OCI-LY1 (cell line): ENCODE measurements around the gene HAAO.
"Not testable (repeated sequence)": the region's sequence is repeated elsewhere in the genome, so short reads cannot be mapped to it uniquely, and the experiment has no call there.

Source experiments
- H2AFZ ChIP-seq: fragments of 200-600 bp; sonication (generic), shearing (Covaris generic); 2 replicates; pipeline ENCODE4 v1.6.0; 2014; ENCODE audit warnings: antibody characterized with exemption, mild to moderate bottlenecking, low read length
- H3F3A ChIP-seq: fragments of 200-600 bp; sonication (generic), shearing (Covaris generic); 2 replicates; pipeline ENCODE4 v1.6.0; 2014; ENCODE audit warnings: mild to moderate bottlenecking, antibody characterized with exemption, low read length, moderate library complexity; ENCODE audit not compliant: insufficient read depth
- H3K27ac ChIP-seq: fragments of 200-600 bp; sonication (generic); 2 replicates; pipeline ENCODE4 v1.5.1; 2014; ENCODE audit warnings: low read length, mixed run types, mild to moderate bottlenecking, low read depth; ENCODE audit not compliant: poor library complexity, severe bottlenecking
- H3K27me3 ChIP-seq: fragments of 200-600 bp; sonication (generic); 2 replicates; pipeline ENCODE4 v1.6.0; 2014; ENCODE audit warnings: antibody characterized with exemption, mild to moderate bottlenecking, low read length, moderate library complexity; ENCODE audit not compliant: insufficient read depth
- H3K36me3 ChIP-seq: fragments of 200-600 bp; sonication (generic); 2 replicates; pipeline ENCODE4 v1.6.1; 2014; ENCODE audit warnings: mild to moderate bottlenecking, antibody characterized with exemption, low read length, moderate library complexity, mixed read lengths; ENCODE audit not compliant: insufficient read depth
- H3K4me1 ChIP-seq: fragments of 200-600 bp; sonication (generic); 2 replicates; pipeline ENCODE4 v1.5.1; 2014; ENCODE audit warnings: mild to moderate bottlenecking, low read length, moderate library complexity; ENCODE audit not compliant: insufficient read depth, severe bottlenecking
- H3K4me2 ChIP-seq: fragments of 200-600 bp; sonication (generic), shearing (Covaris generic); 2 replicates; pipeline ENCODE4 v1.6.1; 2014; ENCODE audit warnings: low read length
- H3K4me3 ChIP-seq: fragments of 200-600 bp; sonication (generic); 2 replicates; pipeline ENCODE4 v1.5.1; 2014; ENCODE audit warnings: low read length, low read depth, mild to moderate bottlenecking, mixed read lengths; ENCODE audit not compliant: poor library complexity, severe bottlenecking
- H3K79me2 ChIP-seq: fragments of 200-600 bp; shearing (Covaris generic); 2 replicates; pipeline ENCODE4 v1.6.1; 2016; ENCODE audit warnings: mixed run types, low read length, mixed read lengths; ENCODE audit not compliant: insufficient read depth
- H3K9ac ChIP-seq: fragments of 200-600 bp; sonication (generic), shearing (Covaris generic); 2 replicates; pipeline ENCODE4 v1.6.1; 2014; ENCODE audit warnings: mild to moderate bottlenecking, low read length, mixed read lengths
- H3K9me2 ChIP-seq: fragments of 200-600 bp; sonication (generic), shearing (Covaris generic); 2 replicates; pipeline ENCODE4 v1.6.1; 2014; ENCODE audit warnings: low read depth, mild to moderate bottlenecking, low read length, mixed read lengths
- H3K9me3 ChIP-seq: fragments of 200-600 bp; shearing (Covaris generic); 2 replicates; pipeline ENCODE4 v1.6.1; 2014; ENCODE audit warnings: low read length, mixed read lengths
- H4K20me1 ChIP-seq: fragments of 200-600 bp; sonication (generic), shearing (Covaris generic); 2 replicates; pipeline ENCODE4 v1.6.0; 2016; ENCODE audit warnings: mild to moderate bottlenecking, low read length; ENCODE audit not compliant: insufficient read depth
- CTCF ChIP-seq: fragments of 200-600 bp; sonication (generic), shearing (Covaris generic); IDR thresholded peaks from 2 replicates; pipeline ENCODE4 v1.5.1; 2017; ENCODE audit warnings: mild to moderate bottlenecking, antibody characterized with exemption, low read length, moderate library complexity, mixed read lengths
- EZH2 ChIP-seq: fragments of 200-600 bp; sonication (generic), shearing (Covaris generic); IDR thresholded peaks from 2 replicates; pipeline ENCODE4 v1.8.0; 2017; ENCODE audit warnings: borderline replicate concordance, mixed run types, mild to moderate bottlenecking, antibody characterized with exemption, low read length, moderate library complexity, mixed read lengths

Gene HAAO

GRCh38 chr2:42741140-42741539, 51.2 kb downstream of the HAAO start:
- TF ChIP-seq CTCF, result no peak
- TF ChIP-seq EZH2, result no peak
- no peak overlapping the region for H3K9ac ChIP-seq
- peaks cover 70% of the 10 kb centered on the region for H3K36me3 ChIP-seq
- H3K27ac ChIP-seq, result no peak overlapping the region
- no peaks in the 10 kb centered on the region for H4K20me1 ChIP-seq
- H3F3A ChIP-seq, result no peaks in the 10 kb centered on the region
- H3K27me3 ChIP-seq, result no peaks in the 10 kb centered on the region
- H3K4me3 ChIP-seq, result no peak overlapping the region
- no peaks in the 10 kb centered on the region for H3K4me1 ChIP-seq
- no peak overlapping the region for H2AFZ ChIP-seq
- no peaks in the 10 kb centered on the region for H3K9me3 ChIP-seq
- no peak overlapping the region for H3K4me2 ChIP-seq
- H3K9me2 ChIP-seq, result no peaks in the 10 kb centered on the region
- H3K79me2 ChIP-seq, result no peaks in the 10 kb centered on the region

- TF ChIP-seq EZH2 (no peak), CTCF (no peak)
- no peak overlapping the region for H3K4me3 ChIP-seq
- no peaks in the 10 kb centered on the region for H3F3A ChIP-seq
- H3K9ac ChIP-seq, result no peak overlapping the region
- H3K36me3 ChIP-seq, result peaks cover 89% of the 10 kb centered on the region
- H2AFZ ChIP-seq, result no peak overlapping the region
- no peaks in the 10 kb centered on the region for H3K4me1 ChIP-seq
- no peak overlapping the region for H3K4me2 ChIP-seq
- H3K9me3 ChIP-seq, result no peaks in the 10 kb centered on the region
- no peaks in the 10 kb centered on the region for H3K9me2 ChIP-seq
- H3K27ac ChIP-seq, result no peak overlapping the region
- H3K79me2 ChIP-seq, result no peaks in the 10 kb centered on the region
- 0 out of 2 replicates have a peak, but pooled peaks cover 2% of the 10 kb centered on the region for H4K20me1 ChIP-seq
- H3K27me3 ChIP-seq, result no peaks in the 10 kb centered on the region
These were observed 55.6 kb downstream of the HAAO start for GRCh38 chr2:42736598-42737322.

- Histone ChIP-seq H3F3A (no peaks in the 10 kb centered on the region), H3K9me3 (no peaks in the 10 kb centered on the region), H3K27me3 (no peaks in the 10 kb centered on the region), H3K4me3 (no peak overlapping the region), H4K20me1 (0 out of 2 replicates have a peak, but pooled peaks cover 2% of the 10 kb centered on the region), H3K27ac (no peak overlapping the region), H3K79me2 (no peaks in the 10 kb centered on the region), H2AFZ (no peak overlapping the region), H3K9me2 (no peaks in the 10 kb centered on the region), H3K4me2 (no peak overlapping the region), H3K36me3 (peaks cover 94% of the 10 kb centered on the region), H3K9ac (no peak overlapping the region), H3K4me1 (no peaks in the 10 kb centered on the region)
- no peak for TF ChIP-seq EZH2
- TF ChIP-seq CTCF, result no peak
These were observed 58.5 kb downstream of the HAAO start for GRCh38 chr2:42733852-42734251.

GRCh38 chr2:42731316-42731715, 61.1 kb downstream of the HAAO start:
- not testable (repeated sequence) for H4K20me1 ChIP-seq, H3K4me2 ChIP-seq, H3K4me1 ChIP-seq, H3K27ac ChIP-seq, H3K9me2 ChIP-seq, H3K9ac ChIP-seq, H3K9me3 ChIP-seq, H3K79me2 ChIP-seq, H3F3A ChIP-seq, H3K27me3 ChIP-seq, H2AFZ ChIP-seq, H3K4me3 ChIP-seq
- peaks cover 99% of the 10 kb centered on the region for H3K36me3 ChIP-seq
